IMR-90 (cell line): ENCODE data around the gene FABP7. TPM values are rescaled to one million over a fixed set of nuclear protein-coding genes. Genes with fewer than 3 reads are reported as not detected.
"Not testable (repeated sequence)": the region's sequence is repeated elsewhere in the genome, so short reads cannot be mapped to it uniquely, and the experiment has no call there.

Experiments
- ATAC-seq: fragments of 200-7000 bp; cut with Tn5 transposase; 2 replicates; pipeline ENCODE4 v1.9.1; 2020; ENCODE audit warnings: low read depth, mild to moderate bottlenecking, moderate library complexity
- BruUV-seq: library from RNA; stranded (reverse); fragments of 400-500 nt; replicated peaks from 2 replicates; lab custom pipeline; 2021; lab: Mats Ljungman, UMichigan
- CTCF ChIA-PET: fragments of 300-600 bp; formaldehyde crosslinking; extraction: SDS; loops from one replicate; lab custom pipeline; 2021; ENCODE audit warnings: antibody characterized with exemption; lab: Yijun Ruan, JAX
- POLR2A ChIA-PET: fragments of 300-600 bp; sonication (Branson Sonifier 250); formaldehyde crosslinking; loops from one replicate; lab custom pipeline; 2022; ENCODE audit warnings: antibody characterized with exemption; ENCODE audit not compliant: unreplicated experiment; lab: Charles Lee
- DNase-seq: peaks from one replicate; pipeline ENCODE4 v3.0.0; 2013
- H2AFZ ChIP-seq: replicated peaks from 2 replicates; pipeline ENCODE3; 2013; ENCODE audit warnings: low read length, mild to moderate bottlenecking; ENCODE audit not compliant: poor library complexity
- H2AK5ac ChIP-seq: 2 replicates; pipeline ENCODE4 v1.6.1; 2013; ENCODE audit warnings: low read depth, low read length, inconsistent platforms
- H2AK9ac ChIP-seq: replicated peaks from 2 replicates; pipeline ENCODE3; 2013; ENCODE audit warnings: mild to moderate bottlenecking, low read depth, low read length, moderate library complexity; ENCODE audit not compliant: poor library complexity
- H2BK120ac ChIP-seq: 2 replicates; pipeline ENCODE4 v1.6.1; 2013; ENCODE audit warnings: low read depth, low read length, inconsistent platforms
- H2BK15ac ChIP-seq: 3 replicates; pipeline ENCODE4 v1.6.1; 2013; ENCODE audit warnings: low read depth, low read length, inconsistent platforms
- H2BK20ac ChIP-seq: 2 replicates; pipeline ENCODE4 v1.6.1; 2013; ENCODE audit warnings: low read depth, mild to moderate bottlenecking, inconsistent platforms, low read length, moderate library complexity
- H2BK5ac ChIP-seq: 2 replicates; pipeline ENCODE4 v1.6.1; 2013; ENCODE audit warnings: mild to moderate bottlenecking, low read depth, low read length, inconsistent platforms; ENCODE audit not compliant: poor library complexity, severe bottlenecking
- H3K14ac ChIP-seq: replicated peaks from 2 replicates; pipeline ENCODE4 v1.6.1; 2013; ENCODE audit warnings: low read depth, low read length, inconsistent platforms
- H3K18ac ChIP-seq: 2 replicates; pipeline ENCODE4 v1.6.1; 2013; ENCODE audit warnings: low read depth, low read length, control low read depth
- H3K23ac ChIP-seq: 2 replicates; pipeline ENCODE4 v1.6.1; 2013; ENCODE audit warnings: low read depth, low read length, inconsistent platforms
- H3K27ac ChIP-seq: 2 replicates; pipeline ENCODE4 v1.5.1; 2013; ENCODE audit warnings: mild to moderate bottlenecking, control low read depth, low read length; ENCODE audit not compliant: insufficient read depth
- H3K27me3 ChIP-seq: 2 replicates; pipeline ENCODE4 v1.6.1; 2013; ENCODE audit warnings: low read length; ENCODE audit not compliant: control insufficient read depth, insufficient read depth
- H3K36me3 ChIP-seq: 2 replicates; pipeline ENCODE4 v1.6.1; 2013; ENCODE audit warnings: low read length, mixed read lengths; ENCODE audit not compliant: control insufficient read depth, insufficient read depth
- H3K4ac ChIP-seq: 2 replicates; pipeline ENCODE4 v1.6.1; 2013; ENCODE audit warnings: low read depth, low read length, inconsistent platforms
- H3K4me1 ChIP-seq: 2 replicates; pipeline ENCODE4 v1.6.1; 2013; ENCODE audit warnings: low read length, mixed read lengths; ENCODE audit not compliant: control insufficient read depth, insufficient read depth
- H3K4me2 ChIP-seq: 2 replicates; pipeline ENCODE4 v1.6.1; 2013; ENCODE audit warnings: low read depth, mild to moderate bottlenecking, control low read depth, low read length, moderate library complexity
- H3K4me3 ChIP-seq: 2 replicates; pipeline ENCODE4 v1.5.1; 2013; ENCODE audit warnings: low read depth, mild to moderate bottlenecking, control low read depth, low read length, moderate library complexity; ENCODE audit not compliant: insufficient read depth
- H3K56ac ChIP-seq: 2 replicates; pipeline ENCODE4 v1.6.1; 2013; ENCODE audit warnings: low read length, inconsistent platforms; ENCODE audit not compliant: insufficient read depth; ENCODE audit errors: extremely low read depth
- H3K79me1 ChIP-seq, 2 experiments: 2 replicates each; pipeline ENCODE4 v1.6.1; 2013; ENCODE audit warnings: low read length in 2 of 2, inconsistent platforms in 1 of 2, low read depth in 1 of 2
- H3K9ac ChIP-seq: 2 replicates; pipeline ENCODE4 v1.6.1; 2013; ENCODE audit warnings: low read depth, low read length, control low read depth
- H3K9me1 ChIP-seq: 2 replicates; pipeline ENCODE4 v1.6.1; 2013; ENCODE audit warnings: low read length, inconsistent platforms; ENCODE audit not compliant: insufficient read depth
- H3K9me3 ChIP-seq: 2 replicates; pipeline ENCODE4 v1.6.1; 2013; ENCODE audit warnings: low read length; ENCODE audit not compliant: control insufficient read depth, insufficient read depth
- H4K20me1 ChIP-seq: 2 replicates; pipeline ENCODE4 v1.6.1; 2013; ENCODE audit warnings: low read length, inconsistent platforms; ENCODE audit not compliant: insufficient read depth
- H4K5ac ChIP-seq: 2 replicates; pipeline ENCODE4 v1.6.1; 2013; ENCODE audit warnings: mild to moderate bottlenecking, low read depth, low read length, control low read depth
- H4K8ac ChIP-seq, 2 experiments: 2 replicates each; pipeline ENCODE4 v1.6.1; 2013; ENCODE audit warnings: low read depth in 2 of 2, low read length in 2 of 2, control low read depth in 1 of 2, inconsistent platforms in 1 of 2
- H4K91ac ChIP-seq: 2 replicates; pipeline ENCODE4 v1.6.1; 2013; ENCODE audit warnings: low read depth, low read length, inconsistent platforms; ENCODE audit not compliant: insufficient read depth
- CTCF ChIP-seq: conservative IDR thresholded peaks from 2 replicates; pipeline ENCODE4 v1.5.1; 2012; ENCODE audit warnings: mild to moderate bottlenecking, low read depth, low read length, improper control_type of control experiment
- RAD21 ChIP-seq: IDR thresholded peaks from 2 replicates; pipeline ENCODE4 v1.6.1; 2012; ENCODE audit warnings: low read length, improper control_type of control experiment
- SMC3 ChIP-seq: fragments of 150-350 bp; IDR thresholded peaks from 2 replicates; pipeline ENCODE4 v1.6.1; 2016; ENCODE audit warnings: low read depth, mild to moderate bottlenecking, antibody characterized with exemption, low read length, moderate library complexity
- WGBS, 2 experiments: methylation state at CpG; one replicate each; pipeline versions ENCODE4 v1.1.5 to v1.1.7; 2013; ENCODE audit warnings: missing lambda C conversion rate in 2 of 2; ENCODE audit not compliant: insufficient read length in 1 of 2; ENCODE audit errors: extremely low coverage in 2 of 2; 5-methylcytosine and 5-hydroxymethylcytosine counted together
- dilution Hi-C: fragments of 300-500 bp; cut with HindIII; formaldehyde crosslinking; loops from one replicate; pipeline ENCODE4 v1.14.3; 2018; ENCODE audit warnings: low sequenced_read_pairs; ENCODE audit not compliant: unreplicated experiment
- in situ Hi-C: fragments of 300-500 bp; cut with MboI; formaldehyde crosslinking; loops from 3 replicates; pipeline ENCODE4 v1.14.3; 2019; ENCODE audit warnings: low sequenced_read_pairs, inconsistent platforms, mixed read lengths
- intact Hi-C: fragments of 100-400 bp; cut with micrococcal nuclease; formaldehyde crosslinking; loops from 2 replicates; pipeline ENCODE4 v1.10.0; 2022
- polyA plus RNA-seq, 3 experiments: library from polyadenylated mRNA; depleted of rRNA; stranded (reverse); fragments of >200 nt; gene quantifications; 2 replicates each; pipeline ENCODE4 v1.2.3, GENCODE V29; 2012; ENCODE audit warnings: low replicate concordance in 1 of 3
- total RNA-seq: library from RNA; depleted of rRNA; stranded (reverse); fragments of >200 nt; gene quantifications from 2 replicates; pipeline ENCODE4 v1.2.3, GENCODE V29; 2012

FABP7 gene
- total and polyA plus RNA-seq, 2 of the 4 experiments (the other 2 are of a cell fraction): not detected

DNA sequence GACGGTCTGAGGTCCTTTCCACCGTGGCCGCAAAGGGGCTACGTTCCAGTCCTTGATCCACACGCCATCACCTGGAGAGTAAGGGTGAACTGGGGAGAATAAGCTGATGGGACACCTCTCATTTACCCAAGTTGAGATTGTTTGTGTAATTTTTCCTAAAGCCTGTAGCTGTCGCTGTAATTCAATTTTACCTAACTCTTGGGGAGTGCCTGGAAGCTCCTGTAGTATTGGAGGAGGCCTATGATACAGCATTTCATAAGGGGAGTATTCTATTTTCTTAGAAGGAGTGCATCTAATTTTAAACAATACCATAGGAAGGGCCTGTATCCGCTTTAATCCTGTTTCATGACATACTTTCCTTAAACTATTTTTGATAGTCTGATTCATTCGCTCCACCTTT is 35.3 kb upstream of the FABP7 start:
- H3K23ac ChIP-seq, H3K14ac ChIP-seq, DNase-seq, H3K27ac ChIP-seq, BruUV-seq, H3K18ac ChIP-seq, H4K5ac ChIP-seq, H2BK120ac ChIP-seq, in situ Hi-C loops, H4K8ac ChIP-seq, ATAC-seq, H2BK5ac ChIP-seq, H4K20me1 ChIP-seq, H2BK15ac ChIP-seq, H2AK5ac ChIP-seq, H2AK9ac ChIP-seq, H3K27me3 ChIP-seq, H2AFZ ChIP-seq, H3K4me3 ChIP-seq, H3K4me1 ChIP-seq, H3K4me2 ChIP-seq, H3K79me1 ChIP-seq, dilution Hi-C loops, H3K9me3 ChIP-seq, H2BK20ac ChIP-seq, H3K36me3 ChIP-seq, H3K9me1 ChIP-seq, H4K91ac ChIP-seq, POLR2A ChIA-PET, H3K9ac ChIP-seq, H3K4ac ChIP-seq, H3K56ac ChIP-seq: not testable (repeated sequence)
- intact Hi-C loops: loop anchor here (1.0 kb wide), 1 partner anchor 95 kb away; no protein-coding TSS in a partner anchor
- TF ChIP-seq SMC3: peak; percentile 21; the same call in 1 of the 2 replicates
- peak; percentile 38 for TF ChIP-seq RAD21
- TF ChIP-seq CTCF: peak; percentile 45
- CTCF ChIA-PET: interaction anchor here (0.5 to 1.8 kb wide), 4 partner anchors 81 to 302 kb away, joined by 3 to 6 read pairs (median 4); no protein-coding TSS in a partner anchor
- WGBS, 2 experiments: no CpG with 5 or more reads among the region's 8 CpGs

DNA sequence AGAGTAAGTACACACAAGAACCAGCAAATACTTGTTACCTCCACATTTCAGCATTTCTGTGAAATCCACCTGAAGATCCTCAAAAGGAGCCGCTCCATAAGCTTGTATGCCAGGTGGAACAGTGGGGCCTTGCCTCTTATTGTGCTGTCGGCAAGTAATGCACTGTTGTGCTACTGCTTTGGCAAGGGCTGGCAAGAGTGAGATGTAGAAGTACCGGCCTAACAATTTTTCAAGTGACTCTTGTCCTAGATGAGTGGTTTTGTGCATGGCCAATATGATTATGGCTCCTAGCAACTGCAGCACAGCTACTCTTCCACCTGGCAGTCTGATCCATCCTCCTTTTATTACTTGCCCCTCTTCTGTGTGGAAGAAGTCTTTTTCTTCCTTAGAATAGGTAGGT is 34.7 kb upstream of the FABP7 start:
- H2BK20ac ChIP-seq, H3K4me3 ChIP-seq, H3K27me3 ChIP-seq, ATAC-seq, H3K9me3 ChIP-seq, H3K4ac ChIP-seq, H3K9ac ChIP-seq, H2BK15ac ChIP-seq, H3K14ac ChIP-seq, H4K5ac ChIP-seq, H4K20me1 ChIP-seq, POLR2A ChIA-PET, H3K4me1 ChIP-seq, H3K23ac ChIP-seq, dilution Hi-C loops, H2BK5ac ChIP-seq, H2AK5ac ChIP-seq, H3K4me2 ChIP-seq, DNase-seq, H3K27ac ChIP-seq, H3K18ac ChIP-seq, H4K8ac ChIP-seq, H3K36me3 ChIP-seq, H2AFZ ChIP-seq, H3K56ac ChIP-seq, in situ Hi-C loops, H2AK9ac ChIP-seq, BruUV-seq, H4K91ac ChIP-seq, H3K9me1 ChIP-seq, H3K79me1 ChIP-seq, H2BK120ac ChIP-seq: not testable (repeated sequence)
- intact Hi-C loops: loop anchor here (1.0 kb wide), 1 partner anchor 94 kb away; no protein-coding TSS in a partner anchor
- 40% methylated on average over 1 of the region's 3 CpGs; no CpG with 5 or more reads in 1 of the 2 experiments for WGBS, 2 experiments
- CTCF ChIA-PET: interaction anchor here (0.6 to 1.8 kb wide), 3 partner anchors 80 to 95 kb away, joined by 4 to 6 read pairs (median 4); no protein-coding TSS in a partner anchor
